Lung (tissue), 12 donors: Measurements from ENCODE around the gene GLYATL1. TPM values are rescaled to one million over a fixed set of nuclear protein-coding genes. Genes with fewer than 3 reads are reported as not detected.
A peak's percentile ranks its signal among the peaks of the same experiment; 100 is the strongest.

Experiments
- ATAC-seq: fragments of 200-7000 bp; cut with Tn5 transposase; one replicate; pipeline ENCODE4 v1.9.1; 2020; ENCODE audit warnings: moderate number of reproducible peaks; ENCODE audit not compliant: insufficient read depth, low FRiP score
- DNase-seq, 3 donors: peaks; one replicate each; pipeline ENCODE4 v3.0.0-alpha.2; 2013 to 2017
- H3K27ac ChIP-seq, 2 donors: one replicate each; pipeline ENCODE4 v1.5.1; 2013; ENCODE audit warnings: mild to moderate bottlenecking in 2 of 2, moderate library complexity in 2 of 2, control low read depth in 1 of 2, inconsistent platforms in 1 of 2, low read depth in 1 of 2, low read length in 1 of 2
- H3K27me3 ChIP-seq, 3 donors: one replicate each; pipeline ENCODE4 v1.5.1; 2013; ENCODE audit warnings: low read length in 2 of 3; ENCODE audit not compliant: control insufficient read depth in 3 of 3, insufficient read depth in 3 of 3
- H3K36me3 ChIP-seq, 4 donors: one replicate each; pipeline ENCODE4 v1.5.1; 2013; ENCODE audit warnings: low read length in 4 of 4, mild to moderate bottlenecking in 1 of 4, moderate library complexity in 1 of 4; ENCODE audit not compliant: control insufficient read depth in 4 of 4, insufficient read depth in 4 of 4
- H3K4me1 ChIP-seq, 5 donors: one replicate each; pipeline ENCODE4 v1.5.1; 2013; ENCODE audit warnings: low read length in 5 of 5, mild to moderate bottlenecking in 2 of 5, moderate library complexity in 1 of 5; ENCODE audit not compliant: control insufficient read depth in 5 of 5, insufficient read depth in 5 of 5
- H3K4me3 ChIP-seq: one replicate; pipeline ENCODE4 v1.5.1; 2013; ENCODE audit warnings: mild to moderate bottlenecking, control low read depth, moderate library complexity
- H3K9ac ChIP-seq, 2 donors: one replicate each; pipeline ENCODE4 v1.5.1; 2013; ENCODE audit warnings: low read length in 2 of 2, control low read depth in 1 of 2; ENCODE audit not compliant: insufficient read depth in 1 of 2
- H3K9me3 ChIP-seq, 4 donors: one replicate each; pipeline ENCODE4 v1.5.1; 2013; ENCODE audit warnings: low read length in 3 of 4, mild to moderate bottlenecking in 1 of 4, moderate library complexity in 1 of 4; ENCODE audit not compliant: control insufficient read depth in 4 of 4, insufficient read depth in 3 of 4
- CTCF ChIP-seq: IDR thresholded peaks from 2 replicates; pipeline ENCODE4 v1.5.1; 2012; ENCODE audit warnings: mild to moderate bottlenecking; ENCODE audit errors: control extremely low read depth, extremely low read depth
- WGBS, 2 donors: extraction: QIAGEN DNeasy Blood & Tissue Kit; methylation state at CpG; one replicate each; pipeline ENCODE4 v1.1.7; 2013; 5-methylcytosine and 5-hydroxymethylcytosine counted together
- polyA plus RNA-seq, 2 donors: library from polyadenylated mRNA; stranded (reverse); fragments of 200-250 nt; gene quantifications; one replicate each; pipeline ENCODE4 v1.2.1, GENCODE V29; 2013
- total RNA-seq, 2 donors: library from RNA; depleted of rRNA in 1 of 2; stranded (reverse); fragments of >200 nt in 1 of 2; gene quantifications; one replicate each; pipeline ENCODE4 v1.2.1, GENCODE V29; 2014 to 2021
- donor health status: control.
- donor health status: control.
- donor health status: Bipolar disorder and iron deficiency.
- donor health status: healthy.
- donor health status: DM: yes; HTN: yes; CAD: no.

GLYATL1 gene
- total and polyA plus RNA-seq, 4 donors = 0.05 to 1.8 (median 0.31) TPM; not detected in 1

DNA sequence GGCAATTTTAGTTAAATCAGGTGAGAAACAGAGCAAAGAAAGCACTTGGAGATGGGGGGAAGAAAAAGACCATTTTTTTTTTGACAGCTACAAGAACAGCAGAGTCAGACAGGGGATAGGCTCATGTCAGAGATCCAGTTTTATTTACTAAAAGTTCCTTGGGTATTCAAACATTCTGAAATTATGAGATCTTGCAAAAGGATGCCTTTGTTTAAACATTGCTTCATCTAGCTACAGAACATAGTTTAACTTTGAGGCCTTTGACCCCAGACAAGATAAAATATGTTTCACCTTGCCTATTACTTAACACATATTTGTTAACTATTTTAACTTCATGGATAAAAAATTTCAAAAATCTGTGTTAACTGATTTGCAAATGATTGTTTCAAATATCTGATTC lies 6.4 kb downstream of the GLYATL1 start:
- ATAC-seq = no peak
- Histone ChIP-seq H3K27me3 (no peaks in the 10 kb centered on the region), H3K9ac (no peak overlapping the region), H3K27ac (no peak overlapping the region), H3K9me3 (no peaks in the 10 kb centered on the region), H3K4me1 (no peaks in the 10 kb centered on the region), H3K4me3 (no peak overlapping the region), H3K36me3 (no peaks in the 10 kb centered on the region)
- no peak for DNase-seq
- no peak for TF ChIP-seq CTCF

- Histone ChIP-seq H3K9ac (no peak overlapping the region), H3K27me3 (no peaks in the 10 kb centered on the region), H3K36me3 (no peaks in the 10 kb centered on the region), H3K4me1 (no peaks in the 10 kb centered on the region), H3K4me3 (no peak overlapping the region), H3K27ac (no peak overlapping the region), H3K9me3 (no peaks in the 10 kb centered on the region)
- TF ChIP-seq CTCF = no peak
- WGBS, 2 donors = 76 to 90% methylated on average over 3 of the region's 3 CpGs
- DNase-seq = no peak
- ATAC-seq = no peak
These were observed 9.9 kb downstream of the GLYATL1 start for GRCh38 chr11:58949184-58949583.

- TF ChIP-seq CTCF = no peak
- WGBS, 2 donors = 61 to 78% methylated on average over 5 of the region's 5 CpGs
- no peak overlapping the region for H3K4me3 ChIP-seq
- no peaks in the 10 kb centered on the region for H3K36me3 ChIP-seq
- no peak overlapping the region for H3K9ac ChIP-seq
- no peaks in the 10 kb centered on the region for H3K4me1 ChIP-seq
- no peaks in the 10 kb centered on the region for H3K27me3 ChIP-seq
- ATAC-seq = no peak
- no peaks in the 10 kb centered on the region for H3K9me3 ChIP-seq
- H3K27ac ChIP-seq = no peak overlapping the region
- DNase-seq = peak in 1 of 3 donors; percentile 1
These were observed 18.6 kb downstream of the GLYATL1 start for GRCh38 chr11:58957922-58958321.

DNA sequence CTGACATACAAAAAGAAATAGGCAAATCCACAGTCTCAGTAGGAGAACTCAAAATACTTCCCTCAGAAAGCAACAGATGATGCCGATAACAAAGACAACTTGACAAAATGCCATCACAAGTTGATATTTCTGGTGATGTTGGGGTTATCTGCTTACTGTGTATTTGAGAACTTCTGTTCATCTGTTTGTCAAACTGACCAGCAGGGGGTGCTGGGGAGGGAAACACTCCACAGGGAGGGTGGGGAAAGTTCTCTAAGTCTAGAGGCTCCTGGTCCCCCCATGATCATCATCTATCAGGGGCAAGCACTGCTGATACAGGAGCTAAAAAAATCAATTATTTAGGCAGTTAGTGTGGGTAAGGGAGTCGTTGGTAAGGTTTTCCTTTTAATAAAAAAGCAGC lies 19.2 kb downstream of the GLYATL1 start:
- WGBS, 2 donors = 52 to 62% methylated on average over 2 of the region's 2 CpGs
- Histone ChIP-seq H3K9ac (no peak overlapping the region), H3K27ac (no peak overlapping the region), H3K9me3 (peaks cover 0 to 3% (median 0%) of the 10 kb centered on the region in 4 donors), H3K4me1 (peaks cover 0 to 2% (median 0%) of the 10 kb centered on the region in 5 donors), H3K36me3 (no peaks in the 10 kb centered on the region), H3K4me3 (no peak overlapping the region), H3K27me3 (no peaks in the 10 kb centered on the region)
- DNase-seq (peak in 1 of 3 donors; percentile 2), ATAC-seq (no peak)
- peak; percentile 17 for TF ChIP-seq CTCF
